MM.1S (cell line): ENCODE results near the gene PIGM.

ENCODE experiments used
- EZH2 ChIP-seq: fragments of 300-600 bp; sonication (generic); optimal IDR thresholded peaks from 2 replicates; pipeline ENCODE3; 2017; ENCODE audit warnings: low read depth, mild to moderate bottlenecking, antibody characterized with exemption, low read length, mixed read lengths
- EZH2phosphoT487 ChIP-seq: fragments of 300-600 bp; sonication (generic); IDR thresholded peaks from 2 replicates; pipeline ENCODE4 v1.6.1; 2018; ENCODE audit warnings: antibody characterized with exemption, low read length
- TF ChIP-seq, protein P1 (sequence below): fragments of 300-600 bp; sonication (generic); IDR thresholded peaks from 2 replicates; pipeline ENCODE4 v1.5.1; 2016; ENCODE audit warnings: antibody characterized with exemption, low read length, mixed read lengths

DNA sequence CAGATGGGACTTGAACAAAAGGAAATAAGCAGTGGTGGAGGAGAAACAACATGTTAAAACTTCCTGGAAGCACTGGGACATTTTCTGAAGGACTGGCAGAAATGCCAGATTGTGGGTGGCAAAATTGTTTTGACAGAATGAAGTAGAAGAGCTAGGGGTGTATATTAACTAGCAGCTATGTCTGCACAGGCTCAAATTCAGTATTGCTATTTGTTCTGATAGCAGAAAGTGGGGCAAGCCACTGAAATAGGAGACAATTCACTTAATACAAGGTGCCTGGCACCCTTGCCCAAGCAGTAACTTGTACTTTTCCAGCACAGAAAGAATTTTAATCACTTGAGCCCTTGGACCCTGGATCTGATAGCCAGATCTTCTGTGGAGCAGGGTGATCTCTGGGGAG, 11.8 kb upstream of the PIGM start:
- TF ChIP-seq, protein P1, sequence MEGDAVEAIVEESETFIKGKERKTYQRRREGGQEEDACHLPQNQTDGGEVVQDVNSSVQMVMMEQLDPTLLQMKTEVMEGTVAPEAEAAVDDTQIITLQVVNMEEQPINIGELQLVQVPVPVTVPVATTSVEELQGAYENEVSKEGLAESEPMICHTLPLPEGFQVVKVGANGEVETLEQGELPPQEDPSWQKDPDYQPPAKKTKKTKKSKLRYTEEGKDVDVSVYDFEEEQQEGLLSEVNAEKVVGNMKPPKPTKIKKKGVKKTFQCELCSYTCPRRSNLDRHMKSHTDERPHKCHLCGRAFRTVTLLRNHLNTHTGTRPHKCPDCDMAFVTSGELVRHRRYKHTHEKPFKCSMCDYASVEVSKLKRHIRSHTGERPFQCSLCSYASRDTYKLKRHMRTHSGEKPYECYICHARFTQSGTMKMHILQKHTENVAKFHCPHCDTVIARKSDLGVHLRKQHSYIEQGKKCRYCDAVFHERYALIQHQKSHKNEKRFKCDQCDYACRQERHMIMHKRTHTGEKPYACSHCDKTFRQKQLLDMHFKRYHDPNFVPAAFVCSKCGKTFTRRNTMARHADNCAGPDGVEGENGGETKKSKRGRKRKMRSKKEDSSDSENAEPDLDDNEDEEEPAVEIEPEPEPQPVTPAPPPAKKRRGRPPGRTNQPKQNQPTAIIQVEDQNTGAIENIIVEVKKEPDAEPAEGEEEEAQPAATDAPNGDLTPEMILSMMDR = no peak
- TF ChIP-seq EZH2 (no peak), EZH2phosphoT487 (no peak)
